ENCODE measurements around the gene LRRFIP2.

Gene LRRFIP2

DNA sequence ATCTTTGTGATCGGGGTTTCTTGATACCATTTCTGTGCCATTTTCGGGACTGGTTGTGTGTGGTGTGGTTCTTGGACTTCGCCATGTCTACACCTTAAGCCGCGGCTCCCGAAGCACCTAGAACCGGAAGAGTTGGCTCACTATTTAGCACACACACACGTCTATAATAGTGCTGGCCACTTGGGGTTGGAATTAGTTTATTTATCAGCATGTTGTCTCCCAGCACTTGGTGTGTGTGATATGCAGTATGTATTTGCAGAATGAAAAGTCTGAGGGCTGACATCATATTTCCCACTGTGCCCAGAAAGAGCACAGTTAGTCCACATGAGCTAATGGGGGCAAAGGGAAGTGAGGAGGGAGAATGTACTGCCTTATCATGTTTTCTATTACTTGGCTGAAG is 157.5 kb downstream of the LRRFIP2 start:
- no peaks in the 10 kb centered on the region for H3K4me1 ChIP-seq (ENCODE audit: insufficient read depth, low read length)
- no peak overlapping the region for H3K9ac ChIP-seq (ENCODE audit: low read depth, low read length)
- H3K9me3 ChIP-seq (ENCODE audit: control insufficient read depth, insufficient read depth, low read length): no peaks in the 10 kb centered on the region
- H3K36me3 ChIP-seq (ENCODE audit: insufficient read depth, low read length): peaks cover 32% of the 10 kb centered on the region

DNA sequence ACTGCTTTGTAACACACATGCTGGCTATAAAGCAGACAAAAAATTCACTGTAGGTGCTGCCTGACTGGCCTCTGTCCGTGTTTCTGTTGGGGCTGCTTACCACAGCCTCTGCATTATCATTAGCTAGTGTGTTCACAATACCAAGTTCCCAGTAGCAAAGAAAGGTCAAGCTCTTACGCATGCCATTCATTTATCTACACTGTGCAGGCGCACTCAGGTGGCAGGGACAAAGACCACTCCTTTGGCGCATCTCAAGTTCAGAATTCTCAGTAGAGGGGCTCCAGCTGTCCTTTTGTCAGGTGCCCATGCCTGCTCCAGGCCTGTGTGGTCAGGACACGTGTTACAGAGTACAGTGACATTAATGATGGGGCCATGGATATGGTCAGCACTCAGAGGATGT is 158.7 kb downstream of the LRRFIP2 start:
- Histone ChIP-seq H3K36me3 (ENCODE audit: insufficient read depth, low read length) (peaks cover 26% of the 10 kb centered on the region), H3K4me1 (ENCODE audit: insufficient read depth, low read length) (no peaks in the 10 kb centered on the region), H3K9me3 (ENCODE audit: control insufficient read depth, insufficient read depth, low read length) (no peaks in the 10 kb centered on the region), H3K9ac (ENCODE audit: low read depth, low read length) (no peak overlapping the region)

DNA sequence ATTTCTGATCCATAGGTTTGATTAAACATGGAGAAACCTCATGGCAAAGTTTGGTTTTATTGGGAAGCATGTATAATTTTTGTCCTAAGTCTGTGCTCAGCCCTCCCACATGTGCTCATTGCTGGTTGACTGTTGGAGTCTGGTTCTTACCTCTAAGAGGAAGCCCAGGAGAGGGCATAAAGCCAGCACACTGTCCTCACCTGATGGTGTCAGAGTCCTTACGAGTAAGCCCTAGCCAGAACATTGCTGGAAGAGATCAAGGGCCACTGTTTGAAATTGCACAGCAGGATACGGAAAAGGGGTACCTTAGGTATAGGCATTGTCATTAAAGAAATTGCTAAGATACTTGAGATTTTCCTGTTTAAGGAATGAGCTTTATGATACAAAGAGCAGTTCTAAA is 159.8 kb downstream of the LRRFIP2 start:
- Histone ChIP-seq H3K4me1 (ENCODE audit: insufficient read depth, low read length) (no peaks in the 10 kb centered on the region), H3K36me3 (ENCODE audit: insufficient read depth, low read length) (peaks cover 20% of the 10 kb centered on the region), H3K9ac (ENCODE audit: low read depth, low read length) (no peak overlapping the region), H3K9me3 (ENCODE audit: control insufficient read depth, insufficient read depth, low read length) (no peaks in the 10 kb centered on the region)
